Measurements from ENCODE around the gene FBXL14. TPM values are rescaled to one million over a fixed set of nuclear protein-coding genes. Genes with fewer than 3 reads are reported as not detected.

Gene FBXL14
- polyA plus RNA-seq, 4 donors, result 10.7 to 17.2 (median 13.8) TPM

DNA sequence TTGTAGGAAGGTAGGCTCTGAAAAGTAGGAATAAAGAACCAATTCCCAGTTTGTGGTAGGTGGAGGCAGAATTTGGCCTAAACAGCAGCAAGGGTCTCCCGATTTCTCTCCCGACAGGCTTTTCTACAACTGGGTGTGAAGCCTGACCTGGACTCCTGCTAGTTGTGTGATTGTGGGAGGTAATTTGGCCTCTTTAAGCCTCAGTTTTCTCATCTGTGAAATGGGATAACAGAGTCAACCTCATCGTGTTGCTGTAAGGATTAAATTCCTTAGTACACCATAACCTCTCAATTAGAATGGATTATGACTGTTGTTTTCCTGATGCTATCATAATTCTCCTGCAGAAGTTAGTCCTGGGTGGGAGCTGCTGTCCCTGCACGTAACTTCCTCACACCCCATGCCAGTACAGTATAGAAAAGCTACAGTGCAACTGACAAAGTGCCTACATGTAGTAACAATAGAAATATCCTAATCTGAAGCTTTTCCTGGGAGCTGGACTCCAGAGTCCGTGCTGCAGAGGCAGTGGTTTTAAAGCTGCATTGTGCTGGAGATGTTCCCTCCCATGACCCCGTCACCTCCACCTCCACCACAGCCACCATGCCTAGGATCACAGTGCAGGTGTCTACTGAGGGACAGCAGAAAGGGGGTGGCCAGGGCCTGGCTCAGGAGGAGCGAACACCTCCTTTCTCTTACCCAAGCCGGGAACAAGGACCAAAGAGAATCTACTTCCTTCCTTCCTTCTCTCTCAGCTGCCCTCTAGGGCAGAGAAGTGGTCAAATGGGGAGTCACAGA is 76.5 kb downstream of the FBXL14 start:
- DNase-seq (ENCODE audit: low read depth in 4 of 4, low spot score in 2 of 4), result no peak

DNA sequence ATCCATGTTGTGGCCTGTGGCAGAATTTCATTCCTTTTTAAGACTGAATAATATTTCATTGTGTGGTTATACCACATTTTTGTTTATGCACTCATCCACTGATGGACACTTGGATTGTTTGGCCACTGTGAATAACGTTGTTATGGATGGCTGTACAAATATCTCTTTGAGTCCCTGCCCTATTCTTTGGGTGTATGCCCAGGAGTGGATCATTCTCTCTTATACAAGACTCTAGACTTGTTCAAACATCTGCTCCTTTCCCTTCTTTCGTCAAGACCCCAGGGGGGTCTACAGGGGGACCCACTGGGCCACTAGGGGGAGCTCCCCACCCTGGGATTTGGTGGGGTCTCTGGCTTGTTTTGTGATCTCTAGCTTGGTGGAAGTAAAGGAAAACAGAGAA is 77.4 kb downstream of the FBXL14 start:
- DNase-seq (ENCODE audit: low read depth in 4 of 4, low spot score in 2 of 4), result no peak

Other genes starting within 250 kb of the FBXL14 start
- gene WNT5B, start 34.6 kb upstream of the FBXL14 start, polyA plus RNA-seq (ENCODE audit: insufficient read length in 4 of 4), result 10 to 100 TPM in 1 of 4 donors, 1 to 10 TPM in 3; 5.2 to 10.7 (median 6.9) TPM
- 10 to 100 TPM; 41.7 to 47.7 (median 46.7) TPM for gene ADIPOR2, start 96.5 kb upstream of the FBXL14 start, polyA plus RNA-seq (ENCODE audit: insufficient read length in 4 of 4)
- under 1 TPM; 0.37 to 0.90 (median 0.57) TPM for gene LRTM2, start 226.0 kb upstream of the FBXL14 start, polyA plus RNA-seq (ENCODE audit: insufficient read length in 4 of 4)